GM19239 (cell line): ENCODE results near the gene CCDC178.

Source experiments
- DNase-seq: peaks from one replicate; pipeline ENCODE4 v3.0.0; 2011; ENCODE audit warnings: low spot score; ENCODE audit not compliant: insufficient read length
- FAIRE-seq: peaks from 2 replicates; lab custom pipeline; 2011; peaks lifted over from hg19 to GRCh38; lab: Jason Lieb, UNC

The CCDC178 gene

DNA sequence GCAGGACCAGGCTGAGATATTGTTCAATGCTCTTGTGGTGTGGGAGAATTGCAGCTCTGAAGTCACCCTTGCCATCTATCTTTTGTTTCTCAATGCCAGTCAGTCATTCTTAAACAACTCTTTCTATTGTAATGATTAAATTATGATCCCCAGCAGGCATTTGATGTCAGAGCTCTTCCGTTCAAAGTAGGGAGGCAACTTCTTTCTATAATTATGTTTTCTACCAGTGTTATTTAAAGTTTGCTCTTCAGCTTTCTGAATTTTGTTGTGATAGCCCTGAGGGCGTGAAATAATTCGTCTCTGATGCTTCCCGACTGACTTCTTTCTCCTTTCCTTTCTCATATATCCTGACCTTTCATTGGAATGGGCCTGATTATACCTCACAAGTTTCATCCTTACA, 506.3 kb downstream of the CCDC178 start:
- no peak for DNase-seq
- FAIRE-seq = no peak

DNA sequence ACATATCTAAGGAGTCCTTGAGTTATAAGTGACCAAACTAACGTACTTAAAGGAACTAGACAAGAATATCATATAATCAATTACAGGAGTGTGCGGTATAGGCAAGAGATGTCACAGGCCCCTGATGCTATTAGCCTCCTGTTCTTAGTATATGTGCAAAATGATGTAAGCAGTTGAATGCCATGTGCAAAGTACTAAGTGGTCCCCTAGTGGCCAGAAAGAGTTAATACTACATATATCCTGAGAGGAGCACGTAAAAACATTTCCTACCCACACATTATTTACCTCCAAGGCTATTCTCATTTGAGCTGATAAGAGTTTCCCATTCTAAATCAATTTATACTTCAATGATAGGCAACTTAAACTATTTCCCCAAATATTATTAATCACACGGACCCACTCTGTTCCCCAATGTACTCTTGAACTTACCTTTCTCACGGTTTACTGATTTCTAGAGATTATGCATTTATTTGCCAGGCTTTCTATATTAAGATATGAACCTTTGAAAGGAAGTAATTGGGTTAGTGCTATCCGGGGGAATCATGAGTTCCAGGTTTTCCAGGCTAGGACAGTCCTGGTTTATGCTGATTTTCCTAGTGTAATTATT, 509.7 kb downstream of the CCDC178 start:
- FAIRE-seq (peak; percentile 74), DNase-seq (peak; percentile 24)

DNA sequence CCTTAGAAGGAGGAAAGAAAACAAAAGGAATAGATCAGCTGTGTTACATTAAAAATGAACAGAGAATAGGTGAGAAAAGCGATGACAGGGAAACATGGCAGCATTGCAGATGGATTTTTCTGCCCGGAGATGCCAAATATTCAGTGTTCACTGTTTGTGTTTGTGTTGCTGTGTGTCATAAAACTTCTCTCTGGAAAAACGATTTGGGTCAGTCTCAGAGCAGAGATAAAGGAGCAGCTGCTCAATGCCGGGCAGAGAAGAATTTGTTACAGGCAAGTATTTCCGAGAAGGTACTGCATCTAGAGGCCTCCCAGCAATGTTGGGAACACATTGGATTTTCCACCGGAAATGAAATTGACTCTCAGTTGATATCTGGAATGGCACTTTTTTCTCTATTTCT, 511.3 kb downstream of the CCDC178 start:
- no peak for DNase-seq
- FAIRE-seq = no peak

DNA sequence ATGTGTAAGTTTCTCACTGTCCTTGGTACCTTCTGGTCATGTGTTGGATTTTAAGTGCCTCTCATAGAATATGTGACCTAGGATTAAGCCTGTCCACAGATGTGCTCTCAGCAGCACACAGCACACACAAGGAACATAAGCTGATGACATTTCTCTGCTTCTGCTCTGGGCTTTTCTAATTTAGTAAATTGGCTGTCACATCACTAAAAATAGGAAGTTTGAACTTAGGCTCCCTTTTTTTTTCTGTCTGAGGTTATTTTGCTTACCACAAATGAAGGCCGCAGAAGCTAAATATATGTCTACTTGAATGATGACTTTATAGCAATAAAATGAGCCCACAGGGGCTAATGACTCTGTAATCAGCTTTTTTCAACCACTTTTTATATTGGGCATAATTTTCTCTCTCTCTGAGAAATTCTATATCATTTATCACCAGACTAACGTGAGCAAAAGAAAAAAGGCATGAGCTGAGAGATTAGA, 517.5 kb downstream of the CCDC178 start:
- FAIRE-seq (no peak), DNase-seq (no peak)

DNA sequence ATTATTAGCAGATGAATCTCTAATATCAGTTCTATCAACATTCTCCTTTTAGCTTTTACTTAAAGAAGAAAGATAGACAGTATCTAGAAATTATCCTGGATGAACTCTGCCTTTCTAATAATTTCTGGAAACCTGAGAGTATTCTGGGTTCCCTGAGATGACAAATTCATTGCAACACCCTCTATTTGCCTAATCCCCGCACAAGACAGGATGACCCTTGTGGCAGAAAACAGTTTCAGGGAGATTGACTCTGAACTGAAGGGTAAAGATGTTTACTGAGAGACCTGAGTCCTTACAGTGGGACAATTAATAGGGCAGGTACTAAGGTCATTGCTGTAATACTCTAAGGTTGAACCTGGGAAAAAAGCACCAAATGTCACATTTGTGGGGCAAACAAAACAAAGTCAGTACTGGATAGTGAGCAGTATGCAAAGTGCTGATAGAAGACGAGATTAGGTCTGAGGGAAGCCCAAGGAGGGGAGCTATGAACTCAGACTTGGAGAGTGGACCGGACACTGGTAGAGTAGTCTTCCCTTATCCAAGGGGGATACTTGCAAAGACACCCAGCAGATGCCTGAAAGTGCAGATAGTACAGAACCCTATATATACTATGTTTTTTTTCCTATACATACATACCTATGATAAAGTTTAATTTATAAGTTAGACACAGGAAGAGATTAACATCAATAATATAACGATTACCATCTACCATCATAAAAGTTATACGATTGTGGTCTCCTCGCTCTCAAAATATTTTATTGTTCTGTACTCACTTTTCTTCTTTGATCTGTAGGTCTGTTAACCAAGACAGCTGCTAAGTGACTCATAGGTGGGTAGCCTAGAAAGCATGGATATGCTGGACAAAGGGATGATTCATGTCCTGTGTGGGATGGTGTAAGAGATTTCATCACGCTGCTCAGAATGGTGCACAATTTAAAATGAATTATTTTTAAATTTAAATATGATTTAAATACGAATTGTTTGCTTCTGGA, 519.4 kb downstream of the CCDC178 start:
- FAIRE-seq (no peak), DNase-seq (no peak)

GRCh38 chr18:32919799-32920198, 520.7 kb downstream of the CCDC178 start:
- DNase-seq (peak; percentile 10), FAIRE-seq (peak; percentile 35)

GRCh38 chr18:32918692-32919250, 521.8 kb downstream of the CCDC178 start:
- FAIRE-seq = peak; percentile 14

GRCh38 chr18:32915516-32915915, 525.0 kb downstream of the CCDC178 start:
- FAIRE-seq (no peak), DNase-seq (no peak)

More at GRCh38 chr18:32918692-32919250, 521.8 kb downstream of the CCDC178 start:
- no peak for DNase-seq

DNA sequence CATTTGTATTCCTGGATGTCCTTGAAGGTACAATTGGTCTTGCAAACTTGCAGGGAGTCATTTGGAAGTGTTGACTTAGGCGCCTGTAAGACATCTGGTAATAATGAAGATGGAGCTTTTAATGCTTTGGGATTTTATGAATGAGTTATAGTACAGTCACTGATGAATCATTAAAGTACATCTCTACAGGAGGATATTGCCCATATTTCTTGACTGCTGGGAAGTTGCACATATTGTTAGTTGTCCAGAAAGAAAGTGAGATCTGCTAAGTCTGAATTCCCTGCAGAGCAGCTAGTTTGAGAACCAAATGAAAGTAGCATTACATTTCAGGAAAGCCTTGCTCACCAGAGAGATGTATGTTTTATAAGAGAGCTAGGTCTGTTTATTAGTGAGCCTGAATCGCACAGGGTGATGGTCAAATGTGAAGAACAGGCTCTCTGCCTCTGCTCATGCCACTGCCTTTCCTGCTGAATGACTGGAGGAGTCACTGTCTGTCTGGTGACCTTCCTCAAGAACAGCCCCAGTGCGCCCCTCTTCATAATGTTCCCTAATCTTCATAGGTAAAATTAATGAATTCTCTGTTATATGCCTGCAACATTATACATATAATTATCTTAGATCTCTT, 528.7 kb downstream of the CCDC178 start:
- FAIRE-seq = no peak
- DNase-seq = no peak

DNA sequence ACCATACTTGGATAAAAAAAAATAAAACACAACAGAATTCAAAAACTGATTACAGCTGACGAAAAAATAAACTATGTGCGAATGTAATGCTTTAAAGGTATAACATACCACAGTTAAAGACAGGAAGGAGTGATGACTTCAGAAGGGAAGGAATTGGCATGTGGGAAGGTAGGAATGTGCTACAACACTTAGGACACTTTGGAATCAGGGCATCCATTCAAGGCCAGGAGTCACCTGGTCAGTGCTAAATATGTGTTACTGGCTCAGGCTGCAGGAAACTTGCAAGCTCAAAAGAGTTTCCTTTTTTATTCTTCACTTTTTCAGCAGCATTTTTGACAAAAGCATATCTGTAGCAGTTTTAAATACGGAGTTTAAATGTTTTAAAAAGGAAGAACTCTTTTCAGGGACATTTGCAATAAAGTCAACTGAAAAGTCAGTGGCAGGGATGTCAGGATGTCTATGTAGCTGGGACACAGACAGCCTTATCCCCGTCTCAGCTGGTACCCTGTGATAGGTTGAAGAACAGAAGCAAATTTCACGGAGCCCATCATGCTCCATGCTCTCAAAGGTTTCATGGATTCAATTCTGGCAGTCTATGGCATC, 529.7 kb downstream of the CCDC178 start:
- no peak for FAIRE-seq

DNA sequence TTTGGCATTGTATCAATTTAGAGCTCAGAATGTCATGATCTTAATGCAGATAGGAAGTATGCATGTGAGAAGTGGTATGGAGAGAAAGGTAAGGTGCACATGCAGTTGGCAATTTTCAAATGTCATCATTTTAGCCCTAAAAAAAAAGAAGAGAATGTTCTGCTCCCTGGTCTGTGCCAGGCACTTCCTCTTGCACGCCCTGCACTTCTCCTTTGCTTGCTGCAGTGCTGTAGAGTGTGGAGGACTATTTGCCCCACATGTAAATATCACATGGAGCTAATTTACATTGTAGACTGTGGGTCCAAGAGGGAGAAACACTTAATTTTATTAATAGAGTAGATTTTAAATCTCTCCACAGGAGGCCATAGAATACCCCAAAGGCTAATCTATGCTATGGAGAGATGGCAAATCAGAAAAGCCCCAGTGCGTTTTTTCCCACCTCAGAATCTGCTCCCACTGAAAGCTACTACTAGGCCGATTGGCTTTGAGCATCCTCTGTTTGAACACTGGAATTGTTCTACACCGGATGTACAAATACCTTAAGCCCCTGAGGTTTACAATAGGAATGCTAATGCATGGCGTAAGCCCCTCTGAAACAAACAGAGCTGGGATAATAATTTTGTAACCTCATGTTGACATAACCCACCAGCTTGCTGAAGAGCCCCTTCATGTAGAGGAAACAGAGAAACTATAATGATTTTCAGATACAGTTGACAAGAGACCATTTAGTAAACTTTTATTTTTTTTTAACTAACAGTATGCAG, 530.5 kb downstream of the CCDC178 start:
- FAIRE-seq = no peak
- DNase-seq = no peak

More for the DNA sequence above, 529.7 kb downstream of the CCDC178 start:
- no peak for DNase-seq

DNA sequence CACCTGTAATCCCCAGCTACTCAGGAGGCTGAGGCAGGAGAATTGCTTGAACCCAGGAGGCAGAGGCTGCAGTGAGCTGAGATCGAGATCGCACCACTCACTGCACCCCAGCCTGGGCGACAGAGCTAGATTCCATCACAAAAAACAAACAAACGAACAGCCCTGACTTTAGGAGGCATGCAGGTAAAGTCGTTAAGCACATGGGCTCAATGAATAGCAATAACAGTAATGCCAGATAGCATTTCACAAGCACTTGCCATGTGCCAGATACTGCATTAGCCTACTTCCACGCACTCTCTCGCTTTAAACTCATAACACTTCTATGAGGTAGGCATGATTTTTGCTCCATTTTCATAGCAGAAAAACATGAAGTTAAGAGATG, 532.1 kb downstream of the CCDC178 start:
- no peak for FAIRE-seq

DNA sequence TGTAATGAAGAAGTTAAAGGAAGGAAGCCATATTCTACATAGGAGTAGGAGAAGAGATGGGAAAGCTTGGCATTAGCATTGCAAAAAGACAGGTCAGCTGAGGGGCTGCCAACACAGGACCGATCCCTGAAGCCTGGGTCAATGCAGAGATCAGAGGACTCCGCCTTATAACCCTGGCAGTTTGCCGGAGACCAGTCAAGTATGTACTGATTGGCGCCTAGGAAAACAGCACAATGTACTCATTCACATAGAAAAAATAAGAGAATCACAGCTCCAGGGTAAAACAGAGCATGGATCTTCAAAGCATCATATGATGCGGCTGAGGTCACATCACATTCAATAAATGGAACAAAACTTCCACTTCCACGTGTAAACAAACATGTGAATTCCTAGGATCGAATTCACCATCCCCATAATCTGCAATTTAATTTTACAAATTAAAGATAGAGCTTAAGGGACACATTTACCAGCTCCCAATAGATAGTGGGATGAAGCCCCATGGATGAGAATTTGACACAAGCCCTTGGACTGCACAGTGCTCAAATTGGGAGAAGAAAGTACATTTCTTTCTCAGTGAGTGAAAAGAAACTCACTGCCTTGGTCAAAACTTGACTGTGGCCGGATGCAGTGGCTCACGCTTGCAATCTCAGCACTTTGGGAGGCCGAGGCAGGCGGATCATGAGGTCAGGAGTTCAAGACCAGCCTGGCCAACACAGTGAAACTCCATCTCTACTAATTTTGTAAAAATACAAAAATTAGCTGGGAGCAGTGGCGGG, 532.7 kb downstream of the CCDC178 start:
- DNase-seq (no peak), FAIRE-seq (no peak)

More for the DNA sequence above, 532.1 kb downstream of the CCDC178 start:
- DNase-seq = no peak

DNA sequence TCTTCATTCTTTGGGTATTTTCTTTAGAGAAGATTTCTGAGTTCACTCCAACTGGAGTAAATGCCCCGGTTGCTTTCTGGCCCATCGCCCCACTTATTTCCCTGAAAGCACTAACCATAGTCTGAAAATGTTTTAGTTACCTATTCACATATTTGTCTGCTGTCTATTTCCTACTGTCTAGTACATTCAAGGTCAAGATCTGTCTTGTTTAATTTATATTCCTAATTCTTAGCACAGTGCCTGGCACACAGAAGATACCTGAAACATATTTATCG, 533.3 kb downstream of the CCDC178 start:
- DNase-seq (no peak), FAIRE-seq (no peak)

DNA sequence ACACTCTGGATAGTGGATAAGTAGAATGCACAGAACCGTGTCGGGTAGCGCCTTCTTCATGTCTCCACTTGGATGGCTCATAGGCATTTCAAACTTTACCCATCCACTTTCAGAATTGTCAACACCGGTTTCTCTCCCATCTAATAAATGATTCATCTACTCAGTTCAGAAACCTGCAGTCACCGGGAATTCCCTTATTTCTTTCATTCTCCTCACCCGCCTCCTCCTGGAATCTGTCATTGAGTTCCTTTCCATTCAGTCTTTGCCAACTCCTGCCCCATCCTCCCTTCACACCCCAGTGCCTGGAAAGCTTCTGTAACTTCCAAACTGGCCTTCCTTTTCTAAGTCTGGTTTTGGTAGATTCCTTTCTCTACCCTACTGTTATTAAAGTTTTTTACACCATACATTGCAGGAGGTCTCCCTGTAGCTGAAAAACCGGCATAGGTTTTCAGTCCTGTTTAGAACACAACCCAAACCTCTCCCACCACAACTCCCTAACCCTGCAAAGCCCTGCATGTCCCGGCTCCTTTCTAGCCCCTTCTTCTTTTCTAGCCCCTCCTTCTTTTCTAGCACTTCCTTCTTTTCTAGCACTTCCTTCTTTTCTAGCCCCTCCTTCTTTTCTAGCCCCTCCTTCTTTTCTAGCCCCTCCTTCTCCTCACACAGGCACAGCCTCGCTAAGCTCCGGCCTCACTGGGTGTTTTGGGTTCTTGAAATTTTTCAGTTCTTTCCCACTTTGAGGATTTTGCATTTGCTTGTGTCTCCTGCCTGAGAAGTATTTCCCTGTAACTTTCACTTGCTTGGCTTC, 533.8 kb downstream of the CCDC178 start:
- FAIRE-seq (no peak), DNase-seq (no peak)

- no peak for DNase-seq
- FAIRE-seq = no peak
Measured at GRCh38 chr18:32905651-32906050, 534.9 kb downstream of the CCDC178 start.

DNA sequence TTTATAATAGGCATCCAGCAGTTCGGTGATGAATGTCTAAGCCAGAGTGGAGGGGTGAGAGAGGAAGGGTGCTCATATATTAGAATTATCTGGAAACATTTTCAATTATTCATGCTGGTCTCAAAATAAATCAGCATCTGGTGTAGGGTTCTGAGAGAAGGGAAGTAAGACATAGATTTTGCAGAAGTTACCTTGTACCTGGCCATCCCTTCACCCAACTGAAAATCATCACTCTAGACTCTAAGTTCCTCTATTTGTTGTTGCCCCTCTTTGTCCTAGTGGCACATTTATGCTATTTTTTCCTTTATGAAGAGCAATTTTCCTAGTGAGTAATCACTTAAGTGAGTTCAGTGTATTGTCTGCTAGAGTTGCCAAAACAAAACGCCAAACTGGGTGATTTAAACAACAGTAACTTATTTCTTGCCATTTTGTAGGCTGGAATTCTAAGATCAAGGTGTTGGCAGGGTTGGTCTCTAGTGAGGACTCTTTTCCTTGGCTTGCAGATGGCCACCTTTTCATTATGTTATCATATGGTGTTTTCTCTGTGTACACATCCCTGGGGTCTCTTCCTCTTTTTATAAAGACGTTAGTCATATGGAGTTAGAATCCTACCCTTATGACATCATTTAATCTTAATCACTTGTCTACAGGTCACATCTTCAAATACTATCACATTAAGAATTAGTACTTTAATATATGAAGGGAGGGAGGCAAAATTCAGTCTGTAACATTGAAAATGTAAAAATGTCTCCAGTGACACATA, 537.8 kb downstream of the CCDC178 start:
- FAIRE-seq = no peak
- no peak for DNase-seq
